Kidney glomerular epithelial cell (primary cell): Measurements from ENCODE around the gene FOLH1.
"Not testable (repeated sequence)": the region's sequence is repeated elsewhere in the genome, so short reads cannot be mapped to it uniquely, and the experiment has no call there.

Experiments
- DNase-seq: peaks from one replicate; lab custom pipeline; 2025; lab: John Stamatoyannopoulos, UW

FOLH1 gene

GRCh38 chr11:49177936-49178335, 30.5 kb downstream of the FOLH1 start:
- DNase-seq = not testable (repeated sequence)

GRCh38 chr11:49175378-49175777, 33.0 kb downstream of the FOLH1 start:
- not testable (repeated sequence) for DNase-seq

- DNase-seq = not testable (repeated sequence)
These were observed 33.6 kb downstream of the FOLH1 start for GRCh38 chr11:49174691-49175366.

GRCh38 chr11:49171613-49172012, 36.8 kb downstream of the FOLH1 start:
- not testable (repeated sequence) for DNase-seq

GRCh38 chr11:49169579-49169978, 38.8 kb downstream of the FOLH1 start:
- DNase-seq = not testable (repeated sequence)

GRCh38 chr11:49168992-49169391, 39.4 kb downstream of the FOLH1 start:
- DNase-seq = not testable (repeated sequence)

GRCh38 chr11:49151211-49151610, 57.2 kb downstream of the FOLH1 start:
- no peak for DNase-seq

GRCh38 chr11:49102356-49102755, 106.0 kb downstream of the FOLH1 start:
- not testable (repeated sequence) for DNase-seq
